NCI-H774 (cell line): ENCODE measurements around the gene RNU7-1.

Source experiments
- DNase-seq: peaks from one replicate; lab custom pipeline; 2025; lab: John Stamatoyannopoulos, UW

Gene RNU7-1

DNA sequence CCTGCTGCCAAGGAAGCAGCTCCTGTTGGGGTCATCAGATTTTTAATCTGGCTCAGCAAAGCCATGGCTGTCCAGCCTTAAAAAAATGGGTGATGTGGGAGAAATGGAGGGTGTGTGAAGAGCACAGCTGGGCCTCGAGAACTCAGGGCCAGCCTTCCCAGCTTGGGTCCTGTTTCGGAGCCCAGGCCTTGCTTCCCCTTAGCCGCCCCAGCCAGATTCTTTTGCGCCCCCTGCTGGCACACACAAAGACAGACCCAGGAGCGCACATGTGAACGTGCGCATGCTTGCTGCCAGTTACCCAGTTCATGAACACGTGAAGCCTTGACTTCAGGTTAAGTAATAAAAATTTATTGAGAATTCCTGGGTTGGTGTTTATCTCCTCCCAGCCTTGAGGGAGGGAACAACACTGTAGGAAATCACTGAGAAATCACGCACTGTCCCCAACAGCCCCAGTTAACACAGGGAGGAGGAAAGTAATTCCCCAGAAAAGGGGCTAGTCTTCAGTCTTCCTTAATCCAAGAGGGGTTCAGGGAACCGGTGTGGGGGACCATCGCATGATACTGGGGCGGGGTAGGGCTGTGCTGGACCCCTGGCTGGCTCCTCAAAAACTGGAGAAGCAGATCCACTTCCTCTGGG lies 21.5 kb downstream of the RNU7-1 start:
- DNase-seq = peak; percentile 85

DNA sequence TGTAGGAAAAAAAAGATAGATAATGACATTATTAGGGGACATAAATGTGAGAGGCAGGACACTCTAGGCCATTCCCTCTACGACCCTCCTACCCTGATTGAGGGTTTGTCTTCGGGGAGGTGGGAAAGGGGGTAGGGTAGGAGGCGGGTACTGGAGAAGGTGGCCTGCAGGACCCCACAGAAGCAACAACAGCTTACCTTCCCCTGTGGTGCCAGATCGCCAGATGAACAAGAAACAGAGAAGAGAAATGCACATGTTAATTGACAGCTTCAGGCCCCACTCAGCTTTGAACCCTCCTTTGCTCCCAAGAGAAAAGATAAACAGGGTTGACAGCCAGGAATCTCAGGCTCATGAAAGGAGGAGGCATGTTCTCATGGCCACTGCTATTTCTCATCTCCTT lies 22.1 kb downstream of the RNU7-1 start:
- DNase-seq = no peak

DNA sequence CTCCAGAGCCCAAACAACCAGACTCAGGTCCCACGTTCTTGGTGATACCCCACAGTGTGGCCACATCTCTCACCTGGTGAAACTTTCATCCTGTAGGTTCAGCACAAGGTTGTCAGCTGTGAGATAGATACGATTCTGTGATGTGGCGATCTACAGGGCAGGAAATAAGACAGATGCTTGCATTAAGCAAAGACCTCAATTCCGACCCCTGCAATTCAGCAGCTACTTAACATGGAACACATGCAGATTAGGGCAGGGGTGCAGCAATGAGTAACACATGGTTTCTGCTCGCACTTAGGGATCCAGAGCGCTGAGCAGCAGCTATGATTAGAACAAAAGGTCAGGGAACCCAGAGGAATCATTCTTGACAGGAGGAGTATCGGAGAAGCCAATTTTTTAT lies 22.7 kb downstream of the RNU7-1 start:
- no peak for DNase-seq

DNA sequence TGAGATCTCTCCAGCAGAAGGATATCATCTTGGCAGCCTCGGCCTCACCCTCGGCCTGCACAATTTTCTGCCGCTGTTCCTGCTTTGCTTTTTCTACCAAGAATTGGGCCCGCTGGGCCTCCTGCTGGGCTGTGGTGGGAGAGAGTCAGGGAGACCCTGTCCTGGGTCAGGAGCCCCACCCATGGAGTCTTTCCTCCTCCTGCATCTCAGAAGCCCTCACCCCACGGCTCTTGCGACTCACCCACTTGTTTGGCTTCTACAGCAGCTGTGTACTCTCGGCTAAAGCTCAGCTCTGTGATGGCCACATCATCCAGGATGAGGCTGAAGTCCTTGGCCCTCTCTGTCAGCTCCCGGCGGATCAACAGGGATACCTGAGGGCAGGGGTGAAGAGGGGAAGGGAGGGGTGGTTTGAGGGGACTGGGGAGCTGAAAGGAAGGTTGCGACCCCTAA lies 24.1 kb downstream of the RNU7-1 start:
- no peak for DNase-seq

DNA sequence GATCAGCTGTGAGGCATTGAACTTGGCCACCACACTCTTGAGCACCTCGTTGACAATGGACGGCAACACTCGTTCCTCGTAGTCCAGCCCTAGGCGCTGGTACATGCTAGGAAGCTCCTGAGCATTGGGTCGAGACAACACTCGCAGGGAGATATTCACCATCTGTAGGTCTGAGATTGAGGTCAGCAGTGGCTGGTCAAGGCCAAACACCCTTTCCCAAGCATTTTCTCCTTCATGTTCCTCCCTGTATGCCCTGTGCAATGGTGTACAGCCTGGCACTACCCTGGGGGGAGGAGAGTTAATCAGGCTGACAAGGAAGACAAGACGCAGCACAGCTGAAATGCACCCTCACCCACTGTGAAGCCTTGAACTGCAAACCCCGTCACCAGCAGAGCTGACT lies 24.8 kb downstream of the RNU7-1 start:
- DNase-seq = no peak

DNA sequence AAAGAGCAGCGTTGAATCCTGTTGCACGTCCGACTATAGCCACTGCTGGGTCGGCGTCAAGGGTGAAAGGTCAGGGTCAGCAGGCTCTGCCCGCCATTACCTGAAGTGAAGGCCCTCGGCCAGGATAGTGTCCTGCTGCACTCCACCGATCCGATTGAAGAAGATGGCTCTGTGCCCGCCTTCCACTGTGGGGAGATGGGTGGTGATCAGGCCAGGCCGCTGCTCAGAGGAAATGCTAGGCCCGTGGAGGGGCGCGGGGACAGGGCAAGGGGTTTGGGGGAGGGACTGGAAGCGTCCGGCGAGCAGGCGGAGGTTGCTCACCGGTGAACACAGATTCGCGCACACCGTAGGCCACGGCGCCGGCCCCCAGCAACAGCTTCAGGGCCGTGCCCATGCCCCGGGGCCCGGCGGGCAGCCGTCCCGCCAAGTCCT lies 26.5 kb downstream of the RNU7-1 start:
- peak; percentile 8 for DNase-seq

DNA sequence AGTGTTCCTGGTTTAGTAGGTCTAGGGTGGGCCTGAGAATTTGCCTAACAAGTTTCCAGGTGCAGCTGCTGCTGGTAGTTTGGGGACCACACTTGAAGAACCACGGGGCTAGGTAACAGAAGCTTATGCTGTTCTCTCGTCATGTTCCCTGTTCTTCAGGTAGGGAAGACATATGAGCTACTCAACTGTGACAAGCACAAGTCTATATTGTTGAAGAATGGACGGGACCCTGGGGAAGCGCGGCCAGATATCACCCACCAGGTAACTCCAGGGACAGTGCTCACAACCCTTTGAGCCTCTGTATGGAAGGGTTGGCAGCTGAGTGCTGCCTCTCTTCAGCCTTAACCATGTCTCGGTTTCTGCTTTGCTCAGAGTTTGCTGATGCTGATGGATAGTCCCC lies 30.6 kb downstream of the RNU7-1 start:
- DNase-seq = no peak

DNA sequence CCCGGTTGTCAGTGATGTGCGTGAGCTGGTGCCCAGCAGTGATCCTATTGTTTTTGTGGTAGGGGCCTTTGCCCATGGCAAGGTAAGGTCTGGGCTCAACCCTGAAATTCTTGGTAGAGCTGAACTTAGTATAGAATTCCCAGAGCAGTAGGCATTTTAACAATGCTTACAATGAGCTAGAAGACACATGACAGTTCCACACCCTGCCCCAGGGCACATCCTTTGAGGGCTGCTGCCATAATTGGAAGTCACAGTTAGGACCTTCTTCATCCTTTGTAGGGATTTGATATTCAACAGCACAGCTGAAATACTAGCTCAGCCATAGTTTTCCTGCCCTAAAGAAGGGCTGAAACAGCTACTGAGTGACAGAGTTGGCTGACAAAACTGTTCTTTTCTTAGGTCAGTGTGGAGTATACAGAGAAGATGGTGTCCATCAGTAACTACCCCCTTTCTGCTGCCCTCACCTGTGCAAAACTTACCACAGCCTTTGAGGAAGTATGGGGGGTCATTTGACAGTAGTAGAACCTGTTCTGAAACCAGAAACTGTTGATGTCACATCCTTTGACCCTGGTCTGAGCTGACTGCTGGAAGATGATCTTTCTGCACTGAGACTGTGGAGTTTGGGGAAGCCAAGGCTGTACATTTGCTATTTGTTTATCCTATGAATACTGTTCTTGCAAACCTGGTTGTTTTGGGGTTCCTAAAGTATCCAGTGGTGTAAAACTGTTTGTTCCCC lies 31.8 kb downstream of the RNU7-1 start:
- no peak for DNase-seq

DNA sequence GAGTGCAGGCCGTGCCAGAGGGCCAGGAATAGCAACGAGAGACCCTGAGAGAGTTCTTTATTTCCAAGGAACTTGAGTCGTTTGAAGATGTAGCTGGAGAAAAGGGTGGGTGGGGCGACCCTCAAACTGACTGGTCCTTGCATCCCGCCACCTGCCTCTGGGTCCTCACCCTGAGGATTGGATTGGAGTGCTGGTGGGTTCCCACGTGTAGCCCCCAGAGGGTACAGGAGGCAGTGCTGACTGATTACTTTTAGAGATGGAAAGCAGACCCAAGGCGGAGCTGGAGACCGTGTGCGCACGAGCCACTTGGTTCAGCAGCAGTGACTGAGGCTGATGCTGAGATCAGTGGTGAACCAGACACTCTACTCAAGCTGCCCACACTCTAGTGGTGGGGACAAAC lies 34.0 kb downstream of the RNU7-1 start:
- no peak for DNase-seq

DNA sequence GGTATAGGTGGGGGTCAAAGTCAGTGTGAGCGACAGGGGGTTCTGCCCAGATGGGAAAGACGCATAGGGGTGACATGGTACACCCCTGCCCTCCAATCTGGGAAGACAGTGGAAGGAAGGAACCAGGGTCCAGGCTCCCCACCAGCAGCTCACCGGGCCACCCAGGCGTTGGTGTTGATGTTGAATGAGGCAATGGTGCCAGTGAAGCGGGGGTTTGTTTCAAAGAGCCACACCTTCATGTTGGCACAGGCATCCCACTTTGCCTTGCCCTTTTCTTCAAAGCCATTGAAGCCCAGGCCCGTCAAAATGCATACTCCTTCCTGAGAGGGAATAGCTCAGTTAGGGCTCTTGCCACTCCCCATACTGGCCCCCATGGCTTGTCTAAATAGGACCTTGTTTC lies 34.6 kb downstream of the RNU7-1 start:
- no peak for DNase-seq

DNA sequence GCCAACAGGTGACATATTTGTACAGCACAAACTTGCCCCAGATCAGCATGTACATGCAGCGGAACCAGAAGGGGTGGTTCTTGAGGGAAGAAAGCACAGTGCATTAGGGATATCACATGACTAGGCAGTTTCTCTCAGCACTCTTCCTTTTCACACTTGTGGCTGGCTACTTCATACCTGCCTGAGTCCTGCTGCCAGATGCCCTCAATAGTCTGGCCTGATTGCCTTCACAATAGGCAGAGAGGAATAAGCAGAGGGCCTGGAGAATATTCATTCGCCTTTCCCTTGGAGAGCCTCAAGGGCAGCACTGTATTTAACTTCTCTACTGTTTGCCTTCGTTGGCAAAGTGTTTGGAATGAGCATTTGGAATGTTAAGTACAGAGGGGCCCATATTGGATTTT lies 35.0 kb downstream of the RNU7-1 start:
- no peak for DNase-seq

DNA sequence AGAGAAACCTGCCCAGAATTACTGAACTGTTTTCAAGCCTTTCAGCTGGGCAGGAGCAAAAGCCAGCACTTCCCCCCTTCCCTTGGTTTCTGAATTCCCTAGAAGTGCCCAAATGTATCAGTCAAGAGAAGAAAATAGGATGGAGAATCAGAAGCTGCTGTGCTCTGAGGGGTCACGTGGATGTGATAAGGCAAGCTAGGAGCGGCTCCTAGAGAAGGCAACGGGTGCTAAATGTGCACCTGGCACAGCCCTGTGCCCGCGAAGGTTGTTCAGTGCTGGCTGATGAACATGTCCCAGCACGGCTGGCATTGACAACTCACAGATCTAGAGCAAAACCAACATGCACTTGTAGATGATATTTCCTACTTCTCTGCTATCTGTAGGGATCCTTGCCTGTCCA lies 35.4 kb downstream of the RNU7-1 start:
- DNase-seq = no peak

DNA sequence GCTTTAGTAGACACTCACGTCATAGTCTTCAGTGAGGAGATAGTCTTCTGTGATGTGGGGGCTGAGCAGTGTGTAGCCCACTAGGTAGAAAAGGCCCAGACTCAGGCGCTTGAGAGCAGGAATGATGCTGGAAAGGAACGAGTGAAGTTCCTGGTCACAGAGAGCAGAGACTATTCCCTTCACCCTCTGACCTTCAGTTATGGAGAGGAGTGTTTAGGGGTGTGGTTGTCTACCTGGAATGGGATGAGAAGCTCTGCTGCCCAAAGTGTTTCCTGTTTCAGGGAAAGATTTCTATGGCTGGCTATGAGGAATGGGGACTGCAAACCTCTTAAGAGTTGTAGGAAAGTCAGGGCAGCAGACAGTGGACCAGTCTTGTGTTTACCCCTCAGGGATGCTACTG lies 35.8 kb downstream of the RNU7-1 start:
- no peak for DNase-seq

DNA sequence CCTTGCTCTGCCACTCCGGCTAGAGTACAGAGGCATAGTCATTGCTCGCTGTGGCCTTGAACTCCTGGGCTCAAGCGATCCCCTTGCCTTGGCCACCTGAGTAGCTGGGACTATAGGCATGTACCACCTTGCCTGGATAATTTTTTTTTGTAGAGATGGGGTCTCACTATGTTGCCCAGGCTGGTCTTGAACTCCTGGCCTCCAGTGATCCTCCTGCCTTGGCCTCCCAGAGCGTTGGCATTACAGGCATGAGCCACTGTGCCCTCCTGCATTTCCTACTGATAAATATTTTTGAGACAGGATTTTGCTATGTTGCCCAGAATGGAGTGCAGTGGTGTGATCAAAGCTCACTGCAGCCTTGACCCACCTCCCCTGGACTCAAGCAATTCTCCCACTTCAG lies 36.5 kb downstream of the RNU7-1 start:
- DNase-seq = no peak

DNA sequence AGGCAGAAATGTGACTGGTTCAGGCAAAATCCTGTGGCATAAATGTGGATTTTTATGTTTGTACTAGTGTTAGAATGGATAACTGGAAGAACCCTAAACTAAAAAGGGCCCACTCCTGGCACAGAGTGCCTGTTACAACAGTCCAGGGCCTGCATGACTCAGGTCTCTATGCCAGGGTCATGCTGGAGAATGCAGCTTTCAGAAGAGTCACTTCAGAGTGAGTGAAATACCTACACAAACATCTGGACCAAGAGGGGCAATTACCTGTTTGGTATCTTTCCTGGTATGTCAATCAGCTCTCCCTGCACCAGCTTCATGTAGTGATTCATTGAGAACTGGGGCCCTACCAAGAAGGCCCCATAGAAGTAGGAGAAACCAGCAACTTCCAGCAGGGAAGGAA lies 37.1 kb downstream of the RNU7-1 start:
- DNase-seq = no peak

DNA sequence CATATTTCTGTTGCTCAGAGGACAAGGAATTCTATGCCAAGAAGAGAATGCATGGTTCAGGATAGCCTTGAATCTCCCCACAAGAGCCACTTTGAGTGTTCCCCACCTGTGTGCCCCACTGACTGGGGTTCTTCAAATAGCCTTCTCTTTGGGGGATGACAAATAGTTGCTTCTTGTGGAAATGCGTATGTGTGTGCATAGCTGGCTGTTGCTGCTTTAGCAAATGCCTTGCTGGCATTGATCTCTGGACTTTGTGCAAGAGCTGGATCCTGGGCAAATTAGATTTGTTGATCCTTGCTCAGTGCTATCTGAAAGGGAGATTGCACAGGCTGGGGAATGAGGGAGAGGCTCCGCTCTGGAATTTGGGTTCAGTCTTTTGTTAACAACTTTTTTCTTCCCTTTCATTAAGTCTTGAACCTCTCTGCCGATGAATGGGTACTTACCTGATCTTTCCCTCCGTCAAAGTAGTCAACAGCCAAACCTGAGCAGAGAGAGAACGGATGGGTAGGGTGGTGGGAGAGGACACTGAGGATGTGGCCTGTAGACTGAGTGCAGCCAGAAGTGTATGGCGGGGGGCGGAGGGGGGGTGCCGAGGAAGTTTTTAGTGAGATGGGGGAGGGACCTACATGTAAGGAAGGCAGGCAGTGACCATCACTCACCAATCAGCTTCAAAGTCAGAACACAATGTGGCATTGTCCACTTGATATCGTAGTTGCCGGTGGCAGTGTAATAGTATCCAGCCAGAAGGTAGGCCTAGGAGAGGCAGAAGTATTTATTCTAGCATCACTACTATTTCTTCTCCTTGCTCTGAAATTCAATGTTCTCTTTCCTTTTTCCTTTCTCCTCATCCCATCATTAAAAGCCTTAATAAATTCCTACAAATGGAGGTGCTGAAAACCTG lies 37.8 kb downstream of the RNU7-1 start:
- no peak for DNase-seq

DNA sequence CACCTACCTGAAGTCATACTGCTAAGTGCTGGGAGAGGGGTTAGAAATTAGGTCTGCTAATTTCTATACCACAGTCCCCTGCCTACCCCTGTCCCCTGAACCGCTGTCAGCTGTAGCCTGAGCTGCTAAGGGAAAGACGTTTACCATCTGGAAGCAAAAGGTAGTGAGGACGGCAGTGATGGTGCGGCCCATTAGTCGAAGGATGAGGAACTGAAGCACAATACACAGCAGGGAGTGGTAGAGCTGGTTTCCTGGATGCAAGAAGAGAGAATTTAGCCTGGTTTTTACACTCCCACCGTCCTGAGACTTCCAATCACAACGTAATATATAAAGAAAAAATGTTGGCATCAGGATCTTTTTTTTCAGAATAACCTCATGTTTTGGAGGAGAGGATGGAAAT lies 38.9 kb downstream of the RNU7-1 start:
- DNase-seq = no peak

DNA sequence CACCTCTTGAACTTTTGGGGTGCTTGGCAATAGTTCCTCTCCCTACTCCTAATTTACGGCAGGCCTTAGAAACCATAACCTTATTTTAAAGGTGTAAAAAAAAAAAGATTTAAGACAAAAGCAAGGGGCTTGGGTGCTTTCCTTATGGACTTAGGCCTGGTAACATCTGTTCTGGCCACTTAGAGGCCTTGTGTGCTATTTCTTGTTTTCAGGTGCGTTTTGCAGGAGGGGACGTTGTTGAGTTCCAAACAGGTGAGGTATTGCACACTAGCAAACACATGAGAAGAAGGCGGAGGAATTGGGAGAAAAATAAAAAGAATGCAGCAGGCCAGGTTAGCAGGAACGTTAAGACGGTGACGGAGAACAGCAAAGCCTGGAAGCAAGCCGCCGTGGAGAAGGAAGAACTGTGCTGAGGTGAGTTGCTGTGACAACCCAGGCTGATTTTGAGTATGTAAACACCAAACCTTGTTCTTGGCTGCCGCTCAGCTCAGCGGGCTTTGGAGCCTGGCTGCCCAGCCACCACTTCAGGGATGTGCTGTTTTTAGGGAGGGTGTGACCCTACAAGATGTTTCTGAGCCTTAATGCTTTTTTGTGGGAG lies 44.4 kb downstream of the RNU7-1 start:
- no peak for DNase-seq
